Measurements from ENCODE around the gene TENT4B. TPM values are rescaled to one million over a fixed set of nuclear protein-coding genes. Genes with fewer than 3 reads are reported as not detected.
"Not testable (repeated sequence)": the region's sequence is repeated elsewhere in the genome, so short reads cannot be mapped to it uniquely, and the experiment has no call there.

TENT4B gene
- total RNA-seq, 1 donor, result 38.7 TPM

DNA sequence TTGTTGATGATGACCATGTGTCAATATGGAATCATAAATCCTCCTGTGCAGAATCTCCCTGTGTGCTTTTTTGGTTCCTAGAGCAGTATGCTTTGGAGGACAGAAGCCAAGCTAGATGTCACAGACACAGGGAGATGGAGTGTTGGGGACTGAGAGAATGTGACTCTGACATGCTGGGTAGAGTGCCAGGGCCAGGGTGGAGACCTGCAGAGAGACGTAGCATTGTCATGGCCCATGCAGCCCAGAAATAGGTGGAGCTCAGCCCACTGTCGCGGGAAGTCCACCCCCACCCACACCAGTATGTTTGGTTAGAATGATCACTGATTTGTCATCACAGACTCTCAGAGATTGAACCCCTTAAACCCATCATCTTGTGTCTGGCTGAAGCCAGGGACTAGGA lies 74.0 kb downstream of the TENT4B start:
- no peaks in the 10 kb centered on the region for H3K9me3 ChIP-seq (ENCODE audit: low read depth, low read length)
- no peak overlapping the region for H3K4me3 ChIP-seq (ENCODE audit: low read length)
- no peaks in the 10 kb centered on the region for H3K4me1 ChIP-seq (ENCODE audit: insufficient read depth, low read length)
- no peaks in the 10 kb centered on the region for H3K27me3 ChIP-seq (ENCODE audit: insufficient read depth, low read length)

DNA sequence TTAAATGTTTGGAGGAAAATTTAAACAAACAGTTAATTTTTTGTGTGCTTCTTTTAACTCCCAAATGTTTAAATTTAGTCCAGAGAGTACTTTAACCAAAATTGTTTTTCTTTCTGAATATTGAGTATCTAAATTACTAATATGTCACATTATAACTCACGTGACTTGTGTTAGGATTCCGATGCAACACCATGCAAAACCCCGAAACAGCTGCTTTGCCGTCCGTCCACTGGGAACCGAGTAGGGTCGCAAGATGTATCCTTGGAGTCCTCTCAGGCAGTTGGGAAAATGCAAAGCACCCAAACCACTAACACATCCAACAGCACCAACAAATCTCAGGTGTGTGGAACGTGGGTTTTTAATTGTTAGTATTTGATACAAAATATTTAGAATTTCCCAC lies 74.6 kb downstream of the TENT4B start:
- Histone ChIP-seq H3K4me1 (ENCODE audit: insufficient read depth, low read length) (no peaks in the 10 kb centered on the region), H3K4me3 (ENCODE audit: low read length) (no peak overlapping the region), H3K27me3 (ENCODE audit: insufficient read depth, low read length) (no peaks in the 10 kb centered on the region), H3K9me3 (ENCODE audit: low read depth, low read length) (no peaks in the 10 kb centered on the region)

DNA sequence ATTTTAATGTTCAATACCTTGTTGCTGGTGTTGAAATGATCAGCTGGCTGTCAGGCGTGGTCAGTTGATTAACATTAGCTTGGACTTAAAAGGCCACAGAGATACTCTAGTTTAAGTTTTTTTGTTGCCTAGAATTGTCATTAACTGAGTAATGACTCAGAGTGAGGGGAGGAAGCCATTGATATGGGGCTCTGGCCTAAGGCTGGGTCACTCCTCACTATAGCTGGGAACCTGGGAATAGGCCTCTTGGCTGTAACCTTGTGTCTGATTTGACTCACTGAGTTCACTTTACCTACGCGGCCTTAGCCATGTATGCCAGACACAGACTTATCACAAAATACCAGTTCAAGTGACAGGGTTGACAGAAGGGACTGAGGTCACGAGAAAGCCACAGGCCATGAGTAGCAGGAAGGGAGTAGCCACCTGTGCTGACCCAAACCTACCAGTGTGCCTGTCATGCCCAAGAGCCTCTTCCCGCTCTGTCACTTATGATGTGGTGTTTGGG lies 75.3 kb downstream of the TENT4B start:
- Histone ChIP-seq H3K9me3 (ENCODE audit: low read depth, low read length) (no peaks in the 10 kb centered on the region), H3K4me1 (ENCODE audit: insufficient read depth, low read length) (no peaks in the 10 kb centered on the region), H3K4me3 (ENCODE audit: low read length) (no peak overlapping the region), H3K27me3 (ENCODE audit: insufficient read depth, low read length) (no peaks in the 10 kb centered on the region)

DNA sequence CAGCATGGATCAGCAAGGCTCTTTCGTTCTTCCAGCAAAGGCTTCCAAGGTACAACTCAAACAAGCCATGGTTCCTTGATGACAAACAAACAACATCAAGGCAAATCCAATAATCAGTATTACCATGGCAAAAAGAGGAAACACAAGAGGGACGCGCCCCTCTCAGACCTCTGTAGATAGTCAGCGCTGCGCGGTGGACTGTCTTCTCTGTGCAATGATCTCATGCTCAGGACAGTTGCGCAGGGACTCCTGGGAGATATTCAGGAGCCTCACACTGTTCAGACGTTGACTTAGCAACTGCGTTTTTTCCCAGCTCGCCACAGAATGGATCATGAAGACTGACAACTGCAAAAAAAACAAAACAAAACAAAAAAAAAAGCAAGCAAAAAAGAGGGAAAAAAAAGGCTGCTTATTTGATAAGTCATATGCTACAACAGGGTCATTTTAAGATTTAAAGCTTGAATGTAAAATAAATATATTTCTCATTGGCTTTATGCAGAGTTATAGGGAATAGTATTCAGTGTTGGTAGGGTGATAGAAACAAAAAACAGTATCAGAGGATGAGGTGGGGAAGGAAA lies 76.1 kb downstream of the TENT4B start:
- Histone ChIP-seq H3K4me3 (ENCODE audit: low read length) (no peak overlapping the region), H3K4me1 (ENCODE audit: insufficient read depth, low read length) (no peaks in the 10 kb centered on the region), H3K9me3 (ENCODE audit: low read depth, low read length) (no peaks in the 10 kb centered on the region), H3K27me3 (ENCODE audit: insufficient read depth, low read length) (no peaks in the 10 kb centered on the region)

DNA sequence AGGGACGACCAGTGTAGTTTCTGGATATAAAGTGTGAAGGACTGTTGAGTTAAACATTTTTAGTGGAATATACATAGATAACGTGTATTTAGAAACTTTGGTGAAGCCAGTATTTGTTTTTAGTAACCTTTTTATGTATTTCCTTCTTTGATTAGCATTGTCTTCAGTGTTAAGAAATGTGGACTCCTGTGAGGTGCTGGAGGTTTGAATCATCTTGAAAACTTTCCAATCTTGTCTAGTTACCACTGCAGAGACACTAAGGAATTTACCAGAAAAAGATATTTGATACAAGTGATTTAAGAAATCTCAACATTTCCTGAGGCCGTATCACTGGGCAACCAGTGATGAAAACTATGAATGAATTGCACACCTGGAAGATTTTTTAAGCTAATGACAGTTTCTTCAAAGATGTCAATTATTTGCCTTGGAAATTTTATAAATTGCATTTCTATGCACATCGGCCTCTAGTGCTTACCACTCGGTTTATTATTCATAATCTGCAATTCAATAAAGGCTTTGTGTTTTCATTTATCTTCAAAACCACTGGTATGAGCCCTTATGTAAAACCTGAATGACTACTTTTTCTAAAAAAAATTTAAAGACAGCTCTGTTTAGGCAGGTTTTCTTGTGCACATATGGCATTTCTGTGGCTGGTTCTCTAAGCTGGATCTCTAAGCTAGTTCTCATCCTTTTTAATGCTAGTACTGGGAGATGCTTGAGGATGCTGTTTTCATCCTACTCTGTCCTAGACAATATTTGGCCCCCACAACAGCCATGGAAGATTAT lies 81.9 kb downstream of the TENT4B start:
- H3K27me3 ChIP-seq (ENCODE audit: insufficient read depth, low read length), result no peaks in the 10 kb centered on the region
- no peaks in the 10 kb centered on the region for H3K9me3 ChIP-seq (ENCODE audit: low read depth, low read length)
- H3K4me1 ChIP-seq (ENCODE audit: insufficient read depth, low read length), result no peaks in the 10 kb centered on the region
- H3K4me3 ChIP-seq (ENCODE audit: low read length), result no peak overlapping the region

DNA sequence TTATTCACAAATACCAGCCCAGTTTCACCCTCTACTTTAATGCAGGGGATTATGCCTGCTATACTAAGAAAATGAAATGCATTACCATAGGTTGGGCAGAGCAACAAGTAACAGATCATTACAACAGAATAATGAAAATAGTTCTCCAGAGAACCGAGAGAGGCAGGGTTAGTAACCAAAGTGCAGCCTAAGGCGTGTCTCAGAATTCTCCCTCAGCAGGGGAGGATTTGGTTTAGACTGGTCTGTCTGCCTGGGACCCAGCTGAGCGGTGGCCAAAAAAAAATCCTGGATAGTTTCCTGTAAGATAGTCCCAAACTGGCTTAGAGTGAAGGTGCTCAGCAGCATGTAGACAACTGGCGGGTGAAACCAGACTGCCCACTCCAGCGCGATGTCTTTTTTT lies 82.5 kb downstream of the TENT4B start:
- no peaks in the 10 kb centered on the region for H3K4me1 ChIP-seq (ENCODE audit: insufficient read depth, low read length)
- H3K27me3 ChIP-seq (ENCODE audit: insufficient read depth, low read length), result no peaks in the 10 kb centered on the region
- H3K9me3 ChIP-seq (ENCODE audit: low read depth, low read length), result no peaks in the 10 kb centered on the region
- no peak overlapping the region for H3K4me3 ChIP-seq (ENCODE audit: low read length)

DNA sequence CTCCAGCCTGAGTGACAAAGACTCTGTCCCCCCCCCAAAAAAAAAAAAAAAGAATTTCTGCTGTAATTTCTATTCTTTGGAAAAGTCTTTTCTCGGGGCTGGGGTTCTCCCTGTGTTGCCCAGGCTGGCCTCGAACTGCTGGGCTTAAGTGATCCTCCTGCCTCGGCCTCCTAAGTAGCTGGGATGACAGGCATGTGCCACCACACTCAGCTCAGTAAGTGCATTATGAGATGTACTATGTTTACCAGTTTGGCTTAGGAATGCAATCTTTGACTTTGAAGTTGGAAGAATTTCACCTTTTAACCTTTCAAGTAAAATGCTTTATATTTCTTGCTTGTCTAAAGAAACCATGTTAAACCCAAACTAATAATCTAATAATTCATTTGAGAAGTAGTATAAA lies 85.2 kb downstream of the TENT4B start:
- no peaks in the 10 kb centered on the region for H3K9me3 ChIP-seq (ENCODE audit: low read depth, low read length)
- no peak overlapping the region for H3K4me3 ChIP-seq (ENCODE audit: low read length)
- no peaks in the 10 kb centered on the region for H3K27me3 ChIP-seq (ENCODE audit: insufficient read depth, low read length)
- peaks cover 8% of the 10 kb centered on the region for H3K4me1 ChIP-seq (ENCODE audit: insufficient read depth, low read length)

DNA sequence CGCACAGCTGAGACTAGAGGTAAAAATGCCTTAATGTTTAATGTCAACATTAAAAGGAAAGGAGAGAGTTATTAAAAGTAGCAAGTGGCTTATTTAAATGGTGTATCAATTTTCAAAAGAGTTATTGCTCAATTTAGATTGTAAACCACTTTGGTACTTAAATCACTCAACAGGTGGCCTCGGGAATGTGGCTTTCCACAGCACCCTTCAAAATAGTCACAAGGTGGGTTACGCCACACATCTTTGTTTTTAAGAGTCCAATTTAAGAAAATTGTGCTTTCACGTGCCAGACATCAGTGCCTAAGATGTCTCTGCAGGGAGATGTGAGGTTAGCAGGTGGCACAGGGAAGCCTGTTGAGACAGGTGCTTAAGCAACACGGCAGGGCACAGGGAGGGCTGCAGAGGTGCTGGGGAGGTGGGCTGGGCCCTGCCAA lies 85.8 kb downstream of the TENT4B start:
- Histone ChIP-seq H3K4me3 (ENCODE audit: low read length) (no peak overlapping the region), H3K4me1 (ENCODE audit: insufficient read depth, low read length) (peaks cover 11% of the 10 kb centered on the region), H3K27me3 (ENCODE audit: insufficient read depth, low read length) (no peaks in the 10 kb centered on the region), H3K9me3 (ENCODE audit: low read depth, low read length) (no peaks in the 10 kb centered on the region)

DNA sequence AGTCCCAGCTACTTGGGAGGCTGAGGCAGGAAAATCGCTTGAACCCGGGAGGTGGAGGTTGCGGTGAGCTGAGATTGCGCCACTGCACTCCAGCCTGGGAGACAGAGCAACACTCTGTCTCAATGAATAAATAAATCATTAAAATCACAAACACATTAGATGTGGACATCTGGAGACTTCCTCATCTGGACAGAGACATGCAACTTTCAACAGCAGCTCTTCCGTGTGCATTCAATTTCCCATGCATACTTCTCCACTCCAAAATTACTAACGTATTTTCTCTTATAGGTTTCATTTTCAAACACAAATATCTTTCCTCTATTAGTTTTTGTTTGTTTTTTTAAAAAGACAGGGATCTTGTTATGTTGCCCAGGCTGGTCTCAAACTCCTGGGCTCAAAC lies 89.9 kb downstream of the TENT4B start:
- H3K4me1 ChIP-seq (ENCODE audit: insufficient read depth, low read length), result peaks cover 31% of the 10 kb centered on the region
- H3K4me3 ChIP-seq (ENCODE audit: low read length); H3K27me3 ChIP-seq (ENCODE audit: insufficient read depth, low read length); H3K9me3 ChIP-seq (ENCODE audit: low read depth, low read length): not testable (repeated sequence)

DNA sequence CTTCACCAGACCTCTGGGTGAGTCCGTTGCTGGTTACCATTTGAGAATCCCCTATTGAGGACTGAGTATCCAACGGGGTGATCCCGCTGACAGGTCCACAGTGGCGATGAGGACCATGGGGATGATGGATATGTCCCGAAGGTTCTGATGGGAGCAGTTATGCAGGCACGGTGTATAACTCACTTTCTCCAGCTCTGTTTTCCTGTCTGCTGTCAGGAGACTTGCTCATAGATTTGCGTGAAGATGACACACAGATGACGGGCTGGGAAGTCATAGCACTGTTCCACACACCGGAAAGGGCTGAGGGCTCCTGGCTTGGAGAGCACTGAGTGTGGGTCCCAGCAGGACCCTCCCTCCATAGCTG lies 91.0 kb downstream of the TENT4B start:
- Histone ChIP-seq H3K9me3 (ENCODE audit: low read depth, low read length) (no peaks in the 10 kb centered on the region), H3K4me1 (ENCODE audit: insufficient read depth, low read length) (peaks cover 31% of the 10 kb centered on the region), H3K27me3 (ENCODE audit: insufficient read depth, low read length) (no peaks in the 10 kb centered on the region), H3K4me3 (ENCODE audit: low read length) (no peak overlapping the region)

DNA sequence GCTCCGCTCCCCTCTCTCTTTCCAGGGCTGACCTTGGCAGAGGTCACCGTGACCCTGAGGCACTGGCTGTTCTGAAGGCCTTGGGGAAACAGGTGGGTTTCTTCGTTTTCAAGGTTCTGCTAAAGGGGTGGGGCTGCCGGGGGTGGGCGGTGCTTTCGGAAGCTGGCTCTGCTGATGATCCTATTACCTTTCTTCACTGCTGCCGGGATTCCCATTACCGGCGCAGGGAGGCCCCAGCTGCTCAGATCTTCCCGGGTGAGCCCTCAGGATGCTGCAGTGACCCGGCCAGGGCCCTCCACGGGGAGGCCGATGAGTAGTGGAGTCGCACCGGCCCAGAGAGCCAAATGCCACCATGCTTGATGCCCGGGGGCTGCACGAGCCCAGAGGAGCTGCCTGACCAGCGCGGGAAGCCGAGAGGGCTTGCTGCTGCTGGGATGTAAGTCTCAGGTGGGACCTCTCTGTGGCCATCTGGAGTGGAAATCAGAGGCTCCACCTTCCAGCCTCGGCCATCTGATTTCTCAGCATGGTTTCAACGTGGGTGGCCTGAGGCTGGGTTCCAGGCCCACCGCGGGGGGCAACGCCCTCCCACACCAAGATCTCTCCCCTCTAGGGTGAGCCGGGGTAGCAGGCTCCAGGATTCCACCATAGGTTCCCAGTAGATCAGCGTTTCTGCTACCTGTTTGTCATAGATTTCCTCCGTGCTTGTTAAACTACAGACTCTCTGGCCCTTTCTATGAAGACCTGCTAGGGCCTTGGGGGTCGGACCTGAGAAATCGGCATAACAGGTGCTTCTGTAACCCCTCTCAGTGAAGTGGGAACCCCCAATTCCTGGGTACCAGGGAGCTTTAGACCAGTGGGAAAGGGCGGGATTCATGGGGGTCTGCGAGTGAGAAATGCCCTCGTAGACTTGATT lies 91.7 kb downstream of the TENT4B start:
- H3K9me3 ChIP-seq (ENCODE audit: low read depth, low read length), result no peaks in the 10 kb centered on the region
- no peak overlapping the region for H3K4me3 ChIP-seq (ENCODE audit: low read length)

DNA sequence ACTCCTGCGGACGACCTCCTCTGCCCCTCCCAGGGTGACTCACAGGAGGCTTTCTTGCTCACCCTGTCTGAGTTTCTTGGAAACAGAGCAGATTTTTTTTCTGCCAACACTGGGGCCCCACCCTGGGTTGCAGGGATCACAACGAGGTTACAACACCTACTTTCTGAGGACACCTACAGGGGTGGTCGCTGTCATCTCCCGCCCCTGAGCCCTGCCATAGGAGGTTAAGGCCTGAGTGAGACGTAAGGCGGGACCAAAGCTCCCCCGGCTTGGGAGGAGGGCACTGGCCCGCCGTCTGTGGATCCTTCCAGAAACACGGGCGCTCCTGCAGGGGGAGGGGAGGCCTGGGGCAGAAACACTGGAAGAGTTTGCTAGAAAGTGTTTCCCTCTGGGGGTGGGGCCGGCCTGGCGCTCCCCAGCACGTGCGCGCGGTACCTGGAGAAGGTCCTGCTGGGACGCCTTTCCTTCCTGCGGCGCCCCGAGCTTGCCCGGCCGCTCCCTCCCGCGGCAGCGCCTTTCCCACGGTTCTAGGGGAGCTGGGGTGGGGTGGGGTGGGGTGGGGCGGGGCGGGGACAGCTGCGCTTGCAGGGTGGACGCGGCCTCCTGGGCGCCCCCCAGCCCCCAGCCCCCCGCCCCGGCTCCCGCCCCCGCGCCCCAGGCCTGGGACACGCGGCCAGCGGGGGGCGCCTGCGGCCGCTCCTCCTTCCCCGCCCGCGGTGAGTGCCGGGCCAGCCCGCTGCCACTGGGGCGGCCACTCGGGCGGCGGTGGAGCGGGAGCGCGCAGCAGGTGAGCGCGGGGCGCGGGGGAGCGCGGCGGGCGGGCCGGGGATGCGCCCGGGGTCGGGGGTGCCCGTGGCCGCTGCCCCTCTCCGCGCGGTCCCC lies 92.6 kb downstream of the TENT4B start:
- H3K4me3 ChIP-seq (ENCODE audit: low read length), result peak overlapping the region; percentile 47
- peaks cover 31% of the 10 kb centered on the region for H3K4me1 ChIP-seq (ENCODE audit: insufficient read depth, low read length)
- H3K9me3 ChIP-seq (ENCODE audit: low read depth, low read length), result no peaks in the 10 kb centered on the region
- no peaks in the 10 kb centered on the region for H3K27me3 ChIP-seq (ENCODE audit: insufficient read depth, low read length)

More for the DNA sequence above, 91.7 kb downstream of the TENT4B start:
- H3K27me3 ChIP-seq (ENCODE audit: insufficient read depth, low read length), result no peaks in the 10 kb centered on the region
- peaks cover 31% of the 10 kb centered on the region for H3K4me1 ChIP-seq (ENCODE audit: insufficient read depth, low read length)

DNA sequence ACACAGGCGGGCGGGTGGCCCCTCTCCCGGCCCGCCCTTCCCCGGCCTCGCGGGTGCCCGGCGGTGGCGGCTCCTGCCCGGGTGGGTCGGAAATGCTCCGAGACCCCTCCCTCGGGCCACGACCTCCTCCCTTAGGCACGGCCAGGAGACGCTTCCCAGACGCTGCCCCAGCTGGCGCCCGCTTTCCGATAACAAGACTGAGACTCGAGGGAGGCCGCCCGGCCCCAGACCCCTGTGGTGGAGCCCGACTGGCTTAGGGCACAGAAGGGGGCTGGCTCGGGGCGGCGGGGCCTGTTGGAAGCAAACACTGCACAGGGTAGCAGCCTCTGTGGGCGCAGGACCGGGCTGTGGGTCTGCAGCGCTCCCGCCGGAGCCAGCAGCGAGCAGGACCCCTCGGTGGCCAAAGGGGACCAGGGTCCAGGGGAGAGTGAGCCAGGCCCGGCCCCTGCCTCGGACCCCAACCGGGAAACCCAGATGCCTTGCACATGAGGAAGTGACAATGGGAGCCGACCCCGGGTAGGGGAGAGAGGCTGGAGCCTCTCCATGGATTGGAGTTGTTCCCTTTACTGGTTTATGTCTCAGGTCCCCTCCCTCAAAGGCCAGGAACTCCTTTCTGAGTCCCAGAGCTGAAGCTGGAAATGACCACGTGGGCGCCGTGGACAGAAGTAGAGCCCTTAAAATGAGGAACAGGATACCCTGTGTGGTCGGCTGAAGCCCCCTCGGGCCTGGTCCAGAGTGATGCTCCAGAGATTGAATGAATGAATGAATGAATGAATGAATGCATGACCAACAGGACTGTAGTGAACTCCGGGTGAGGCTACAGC lies 93.4 kb downstream of the TENT4B start:
- Histone ChIP-seq H3K4me1 (ENCODE audit: insufficient read depth, low read length) (peaks cover 38% of the 10 kb centered on the region), H3K4me3 (ENCODE audit: low read length) (peak overlapping the region; percentile 47), H3K9me3 (ENCODE audit: low read depth, low read length) (no peaks in the 10 kb centered on the region), H3K27me3 (ENCODE audit: insufficient read depth, low read length) (no peaks in the 10 kb centered on the region)

Data from mononuclear cell (primary cell).